GM19468 (cell line): Measurements from ENCODE around the gene MRPL3.
A peak's percentile ranks its signal among the peaks of the same experiment; 100 is the strongest.

Experiments used
- ATAC-seq: cut with Tn5 transposase; IDR thresholded peaks from one replicate; pipeline ENCODE4 v1.9.1; 2021; ENCODE audit warnings: mild to moderate bottlenecking, moderate library complexity, moderate number of reproducible peaks; ENCODE audit not compliant: unreplicated experiment; ENCODE audit errors: extremely low read depth

Gene MRPL3

DNA sequence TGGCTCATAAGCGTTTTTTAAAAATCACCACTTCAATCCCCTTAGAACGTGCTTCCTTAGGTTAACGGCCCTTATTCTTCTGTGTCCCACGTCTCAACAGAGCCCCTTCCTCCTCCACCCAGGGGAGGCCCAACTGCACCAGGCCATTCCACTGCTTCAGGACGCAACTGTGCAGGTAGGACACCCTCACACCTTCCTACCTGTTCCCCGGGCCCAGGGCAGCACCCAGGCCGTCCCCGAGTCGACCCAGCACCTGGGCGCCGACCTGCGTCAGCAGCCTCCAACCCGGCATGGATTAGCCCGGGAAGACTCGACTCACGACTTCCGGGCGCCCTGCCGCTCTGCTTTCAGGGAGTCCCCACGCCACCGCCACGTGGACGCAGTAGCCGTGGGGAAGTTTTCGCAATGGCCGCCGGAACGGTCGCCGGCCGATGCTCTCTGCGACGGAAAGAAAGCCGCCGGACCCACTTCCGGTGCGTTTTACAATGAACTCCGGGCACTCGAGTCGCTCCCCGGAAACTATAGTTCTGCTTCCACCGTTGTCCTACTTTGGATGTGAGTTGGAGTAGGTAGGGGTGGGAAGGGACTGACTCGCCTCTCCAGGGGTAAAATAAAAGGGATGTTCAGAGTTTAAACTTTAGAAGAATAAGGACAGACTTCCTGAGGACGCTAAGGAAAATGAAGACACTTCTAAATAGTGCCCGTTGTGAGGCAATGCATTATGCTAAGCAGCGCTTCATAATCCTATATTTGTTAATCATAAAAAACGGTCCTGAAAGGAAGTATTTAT is at the start of gene MRPL3:
TSS of gene MRPL3 (minus strand) at position 442 of the 790 bp plus-strand sequence. CDS start at position 292, 150 bp downstream.
- peak; percentile 65 for ATAC-seq

- ATAC-seq: no peak
These were observed 49.0 kb upstream of the MRPL3 start for GRCh38 chr3:131551761-131552160.

- no peak for ATAC-seq
These were observed 48.0 kb upstream of the MRPL3 start for GRCh38 chr3:131550562-131551465.

DNA sequence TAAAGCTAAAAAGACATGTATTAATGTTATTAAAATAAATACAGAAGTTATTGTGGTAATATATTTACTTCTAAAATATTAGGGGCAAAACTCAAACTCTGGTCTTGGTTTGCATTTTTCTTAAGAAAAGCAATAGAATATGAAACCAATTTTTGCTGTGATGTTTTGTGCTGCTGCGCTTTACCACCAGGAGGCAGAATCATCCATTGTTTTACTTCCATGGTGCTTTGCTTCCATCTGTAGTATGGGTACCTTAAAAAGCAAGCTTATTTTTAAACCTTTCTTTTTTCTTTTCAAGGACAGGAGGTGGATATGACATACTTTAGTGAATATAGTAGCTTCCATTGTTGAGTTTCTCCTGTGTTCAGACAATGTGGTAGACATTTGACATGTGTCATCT is 46.6 kb upstream of the MRPL3 start:
- ATAC-seq: no peak

DNA sequence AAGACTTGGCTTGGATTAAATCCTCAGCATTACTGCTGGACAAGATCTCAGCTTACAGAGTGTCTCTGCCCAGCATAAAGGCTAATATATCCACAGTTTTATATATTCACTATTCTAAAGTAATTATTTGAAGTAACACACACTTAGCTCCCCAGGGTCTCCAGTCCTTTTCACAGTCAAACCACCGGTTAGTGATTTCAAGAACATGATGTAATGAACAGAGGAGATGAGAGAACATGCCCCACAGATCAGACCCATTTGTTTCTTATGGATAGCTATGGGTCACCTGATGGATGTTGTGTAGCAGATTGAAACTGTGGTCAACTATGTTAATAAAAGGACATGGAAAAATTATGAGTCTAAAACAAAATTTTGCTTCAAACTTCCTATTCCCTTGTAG is 44.8 kb upstream of the MRPL3 start:
- no peak for ATAC-seq

DNA sequence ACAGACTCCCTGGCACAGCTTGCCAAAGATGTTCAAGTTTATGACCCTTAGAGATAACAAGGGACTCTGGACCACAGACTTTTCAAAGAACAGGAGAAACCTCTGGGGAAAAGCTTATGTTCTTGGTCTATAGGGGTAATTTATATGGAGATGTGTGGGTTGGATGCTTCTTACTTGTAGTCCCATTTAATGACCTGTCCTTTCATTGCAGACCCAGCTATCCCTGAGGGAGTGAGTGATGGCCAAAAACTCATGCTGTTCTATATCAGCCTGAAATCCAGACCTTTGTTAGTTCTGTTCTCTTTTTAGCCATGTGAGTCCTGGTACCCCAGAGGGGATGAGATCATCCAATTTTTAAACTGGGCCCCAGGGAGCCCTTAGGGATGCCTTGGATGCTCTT is 43.7 kb upstream of the MRPL3 start:
- no peak for ATAC-seq

- no peak for ATAC-seq
These were observed 41.8 kb upstream of the MRPL3 start for GRCh38 chr3:131544557-131544956.

GRCh38 chr3:131543714-131544113 is 40.9 kb upstream of the MRPL3 start:
- ATAC-seq: no peak

DNA sequence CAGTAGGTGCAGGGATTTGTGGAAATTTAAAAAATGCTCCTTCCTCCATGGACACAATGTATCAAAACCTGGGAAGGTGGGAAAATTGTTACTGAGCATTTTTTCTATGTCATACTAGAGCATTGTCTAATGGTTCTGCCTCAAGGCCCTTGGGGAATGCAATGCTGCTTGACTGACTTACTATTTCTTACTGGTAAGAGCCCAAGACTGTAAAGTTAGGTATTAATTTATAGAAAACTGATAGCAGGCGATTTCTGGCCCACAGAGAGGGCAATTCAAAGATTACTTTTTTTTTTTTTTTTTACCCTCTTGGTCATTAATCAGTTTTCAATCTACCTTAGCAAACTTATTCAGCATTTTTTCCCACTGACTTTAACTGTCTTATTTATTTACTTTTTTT is 38.5 kb upstream of the MRPL3 start:
- no peak for ATAC-seq

DNA sequence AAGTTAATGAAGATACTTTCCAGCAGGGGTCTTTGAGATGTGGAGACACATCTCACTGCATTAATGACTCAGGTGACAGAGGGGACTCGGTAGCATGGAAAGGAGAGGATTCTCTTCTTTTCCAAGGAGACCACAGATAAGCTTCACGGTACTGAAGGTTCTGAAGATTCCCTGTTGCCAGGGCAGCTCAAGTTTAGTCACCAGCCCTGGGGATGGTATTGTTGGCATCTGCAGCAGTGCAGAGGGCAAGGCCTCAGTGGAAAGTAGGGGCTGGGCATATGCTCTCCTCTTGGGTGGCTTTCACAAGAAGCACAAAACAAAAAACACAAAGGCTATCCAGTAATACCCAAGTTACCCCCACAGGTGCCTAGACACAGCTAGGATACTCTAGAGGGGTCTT is 38.0 kb upstream of the MRPL3 start:
- ATAC-seq: no peak

GRCh38 chr3:131540143-131540542 is 37.4 kb upstream of the MRPL3 start:
- ATAC-seq: no peak

GRCh38 chr3:131538968-131539367 is 36.2 kb upstream of the MRPL3 start:
- no peak for ATAC-seq

GRCh38 chr3:131537531-131537930 is 34.8 kb upstream of the MRPL3 start:
- ATAC-seq: no peak

DNA sequence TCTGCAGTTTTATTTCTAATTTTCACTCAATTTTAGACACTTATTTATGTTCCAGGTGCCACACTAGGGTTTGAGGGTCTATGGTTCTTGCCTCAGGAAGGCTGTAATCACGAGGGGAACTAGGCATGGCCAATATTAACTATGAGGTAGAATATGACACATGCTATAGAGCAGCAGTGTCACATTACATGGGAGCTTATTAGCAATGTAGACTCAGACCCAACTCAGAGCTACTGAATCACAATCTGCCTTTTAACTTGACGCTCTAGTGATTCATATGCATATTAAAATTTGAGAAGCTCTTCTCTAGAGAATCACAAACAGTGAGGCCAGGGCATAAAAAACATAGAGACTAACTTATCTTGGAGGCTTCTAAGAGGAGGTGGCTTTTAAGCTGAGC is 32.8 kb upstream of the MRPL3 start:
- no peak for ATAC-seq

GRCh38 chr3:131535131-131535530 is 32.4 kb upstream of the MRPL3 start:
- ATAC-seq: no peak

DNA sequence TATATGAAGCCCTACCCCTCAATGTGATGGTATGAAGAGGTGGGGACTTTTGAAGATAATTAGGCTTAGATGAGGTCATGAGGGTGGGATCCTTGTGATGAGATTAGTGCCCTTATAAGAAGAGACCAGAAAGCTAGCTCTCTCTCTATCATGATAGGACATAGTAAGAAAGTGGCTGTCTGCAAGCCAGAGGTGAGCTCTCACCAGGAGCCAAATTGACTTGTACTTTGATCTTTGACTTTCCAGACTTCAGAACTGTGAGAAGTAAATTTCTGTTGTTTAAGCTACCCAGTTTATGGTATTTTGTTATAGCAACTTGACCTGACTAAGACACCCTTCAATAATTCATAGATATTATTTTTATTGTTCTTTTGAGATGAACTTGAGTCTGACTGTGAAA is 29.9 kb upstream of the MRPL3 start:
- no peak for ATAC-seq

- no peak for ATAC-seq
These were observed 28.1 kb upstream of the MRPL3 start for GRCh38 chr3:131530843-131531242.

GRCh38 chr3:131530388-131530787 is 27.6 kb upstream of the MRPL3 start:
- no peak for ATAC-seq

GRCh38 chr3:131526801-131527347 is 24.1 kb upstream of the MRPL3 start:
- no peak for ATAC-seq

GRCh38 chr3:131518680-131519079 is 15.9 kb upstream of the MRPL3 start:
- ATAC-seq: no peak

- no peak for ATAC-seq
These were observed 2.6 kb upstream of the MRPL3 start for GRCh38 chr3:131505421-131505820.
